GM18526 (cell line): Measurements from ENCODE around the gene SELENOV.

Experiments used
- POLR2A ChIP-seq: IDR thresholded peaks from 3 replicates; pipeline ENCODE4 v1.6.1; 2011; ENCODE audit not compliant: insufficient read length; ENCODE audit errors: extremely low read depth

SELENOV gene

DNA sequence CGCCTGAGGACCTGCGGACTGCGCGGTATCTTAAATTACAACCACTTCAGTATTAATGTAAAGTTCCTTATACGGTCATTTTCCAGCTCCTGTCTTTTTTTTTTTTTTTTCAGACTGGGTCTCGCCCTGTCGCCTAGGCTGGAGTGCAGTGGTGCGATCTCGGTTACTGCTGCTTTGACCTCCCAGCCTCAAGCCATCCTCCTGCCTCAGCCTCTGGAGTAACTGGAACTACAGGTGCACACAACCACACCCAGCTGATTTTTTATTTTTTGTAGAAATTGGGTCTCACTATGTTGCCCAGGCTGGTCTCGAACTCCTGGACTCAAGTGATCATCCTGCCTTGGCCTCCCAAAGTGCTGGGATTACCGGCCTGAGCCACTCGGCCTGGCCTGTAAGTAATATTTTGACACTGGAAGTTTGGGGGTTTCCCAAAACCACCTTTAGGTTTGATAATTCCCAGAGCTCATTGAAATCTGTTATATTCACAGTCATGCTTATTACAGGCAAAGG, 18.1 kb downstream of the SELENOV start:
- no peak for TF ChIP-seq POLR2A

DNA sequence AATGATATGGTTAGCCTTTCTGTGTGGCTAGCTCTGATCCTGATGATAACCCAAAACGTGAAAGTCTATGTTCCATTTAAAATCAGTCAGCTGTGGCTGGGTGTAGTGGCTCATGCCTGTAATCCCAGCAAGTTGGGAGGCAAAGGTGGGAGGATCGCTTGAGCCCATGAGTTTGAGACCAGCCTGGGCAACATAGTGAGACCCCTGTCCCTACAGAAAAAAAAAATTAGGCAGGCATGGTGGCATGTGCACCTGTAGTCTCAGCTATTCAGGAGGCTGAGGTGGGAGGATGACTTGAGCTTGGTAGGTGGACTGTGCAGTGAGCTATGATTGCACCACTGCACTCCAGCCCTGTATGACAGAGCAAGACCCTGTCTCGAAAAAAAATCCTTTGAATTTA, 18.9 kb downstream of the SELENOV start:
- no peak for TF ChIP-seq POLR2A

DNA sequence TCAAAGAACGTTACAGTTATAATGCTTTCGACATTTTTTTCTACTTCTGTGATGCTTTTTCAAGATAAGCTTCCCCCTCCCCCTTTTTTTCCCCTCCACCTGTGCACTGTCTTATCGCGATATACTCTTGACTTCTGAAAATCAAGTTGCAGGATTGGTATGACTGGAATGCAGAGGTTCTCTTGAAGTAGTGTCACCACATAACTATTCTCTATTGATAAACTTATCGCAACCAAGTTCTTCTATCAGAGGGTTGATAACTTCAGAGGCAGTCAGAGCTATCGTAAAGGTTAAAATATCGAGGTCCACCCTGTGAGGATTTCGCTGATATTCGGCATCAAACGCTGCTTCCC, 24.2 kb downstream of the SELENOV start:
- TF ChIP-seq POLR2A, result no peak

DNA sequence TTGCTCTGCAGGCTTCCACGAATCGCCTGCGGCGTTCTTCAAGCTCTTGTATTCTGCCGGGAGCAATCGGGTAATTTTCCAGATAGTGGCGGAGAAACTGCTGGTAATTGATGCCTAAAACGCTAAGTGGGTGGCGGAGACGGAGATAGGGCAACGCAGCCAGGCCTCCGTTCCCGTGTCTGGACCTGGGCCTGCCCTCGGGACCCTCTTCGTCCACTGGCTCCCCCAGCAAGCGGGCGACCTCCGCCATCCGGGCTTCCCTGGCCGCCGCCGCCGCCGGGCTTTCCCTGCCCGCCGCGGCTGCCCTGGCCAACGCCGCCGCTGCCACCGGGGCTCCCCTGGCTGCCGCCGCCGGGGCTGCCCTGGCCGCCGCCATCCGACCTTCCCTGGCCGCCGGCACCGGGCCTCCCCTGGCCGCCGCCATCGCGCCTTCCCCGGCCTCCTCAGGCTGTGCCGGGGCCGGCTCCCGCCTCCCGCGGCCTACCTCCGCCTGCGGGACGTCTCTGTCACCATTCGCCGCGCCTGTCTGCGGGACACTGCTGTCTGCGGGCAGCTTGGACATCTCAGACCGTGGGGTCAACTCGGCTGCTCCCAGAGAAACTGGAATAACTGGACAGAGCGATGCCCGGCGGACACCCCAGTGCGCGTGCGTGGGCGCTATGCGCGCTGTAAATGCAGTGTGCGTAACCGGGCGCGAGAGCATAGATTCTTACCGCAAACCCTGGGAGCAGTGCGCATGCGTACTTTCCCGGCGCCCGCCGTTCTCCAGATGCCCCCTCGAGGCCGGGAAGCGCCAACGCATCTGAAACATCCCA, 24.8 kb downstream of the SELENOV start, which contains the start of gene EID2:
TSS of gene EID2 (minus strand) at position 644 of the 815 bp plus-strand sequence. CDS start at position 562, 82 bp downstream.
- TF ChIP-seq POLR2A, result peak; percentile 80

DNA sequence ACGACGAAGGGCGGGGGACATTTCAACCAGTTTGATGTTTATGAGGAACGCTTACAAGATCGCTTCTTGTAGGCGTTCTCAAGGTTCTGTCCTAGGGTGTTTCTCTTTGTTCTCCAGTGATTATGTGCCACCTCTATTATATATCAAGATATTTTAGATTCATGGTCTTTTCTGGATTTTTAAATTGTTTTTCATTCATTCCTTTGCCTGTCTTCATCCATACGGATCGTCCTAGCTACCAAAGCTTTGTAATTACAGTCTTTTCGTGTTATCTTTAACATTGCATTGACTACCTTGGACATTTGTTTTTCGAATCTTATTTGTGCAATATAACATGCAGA, 25.4 kb downstream of the SELENOV start:
- TF ChIP-seq POLR2A, result no peak

DNA sequence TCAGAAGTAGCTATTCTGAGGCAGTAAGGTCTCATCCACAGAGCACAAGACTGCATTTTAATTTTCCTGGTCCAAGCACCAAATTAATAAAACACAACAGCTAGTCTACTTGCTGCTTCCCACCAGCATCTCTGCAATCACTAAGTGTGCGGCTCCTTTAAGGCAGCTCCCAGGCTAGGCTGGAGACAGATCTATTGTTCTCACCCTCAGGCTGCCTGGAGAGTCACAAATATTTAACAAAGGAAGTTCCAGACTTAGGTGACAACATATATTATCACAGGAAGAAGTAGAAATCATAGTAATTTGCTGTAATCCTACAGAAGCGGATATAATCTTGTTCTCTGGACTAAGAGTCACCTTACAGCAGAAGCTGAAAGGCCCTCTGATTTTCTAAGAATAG, 27.3 kb downstream of the SELENOV start:
- no peak for TF ChIP-seq POLR2A

DNA sequence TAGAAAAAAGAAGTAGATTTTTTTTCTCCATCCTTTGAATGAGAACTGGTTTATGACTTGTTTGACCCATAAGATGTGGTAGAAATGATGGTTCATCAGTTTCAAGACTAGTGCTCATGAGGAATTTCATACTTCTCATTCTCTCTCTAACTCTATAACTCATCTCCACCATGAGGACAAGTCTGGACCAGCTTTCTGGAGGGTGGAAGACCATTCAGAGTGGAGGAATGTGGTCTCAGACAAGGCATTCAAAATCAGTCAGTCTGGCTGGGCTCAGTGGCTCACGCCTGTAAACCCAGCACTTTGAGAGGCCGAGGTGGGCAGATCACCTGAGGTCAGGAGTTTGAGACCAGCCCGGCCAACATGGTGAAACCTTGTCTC, 28.5 kb downstream of the SELENOV start:
- TF ChIP-seq POLR2A, result no peak

DNA sequence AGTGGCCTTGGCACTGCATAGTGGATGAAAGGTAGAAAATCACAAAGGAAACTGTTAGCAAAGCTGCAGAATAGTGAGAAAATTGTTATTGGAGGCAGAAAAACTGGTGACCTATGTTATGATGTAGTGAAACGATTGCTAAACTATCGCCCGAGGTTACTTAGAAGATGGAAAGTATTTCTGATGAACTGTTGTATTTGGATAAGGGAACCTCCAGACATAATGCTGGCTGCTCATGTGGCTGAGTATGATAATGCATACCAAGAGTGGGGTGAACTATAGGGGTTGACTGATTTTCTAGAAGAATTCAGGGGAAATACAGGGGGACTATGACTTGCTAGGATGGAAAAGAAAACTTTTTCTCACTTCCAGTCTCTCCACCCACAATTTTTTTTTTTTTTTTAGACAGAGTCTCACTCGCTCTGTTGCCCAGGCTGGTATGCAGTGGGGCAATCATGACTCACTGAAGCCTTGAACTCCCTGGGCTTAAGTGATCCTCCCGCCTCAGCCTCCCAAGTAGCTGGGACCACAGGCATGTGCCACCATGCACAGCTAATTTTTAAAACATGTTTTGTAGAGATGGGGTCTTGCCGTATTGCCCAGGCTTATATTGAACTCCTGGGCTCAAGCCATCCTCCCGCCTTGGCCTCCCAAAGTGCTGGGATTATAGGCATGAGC, 29.4 kb downstream of the SELENOV start:
- no peak for TF ChIP-seq POLR2A

DNA sequence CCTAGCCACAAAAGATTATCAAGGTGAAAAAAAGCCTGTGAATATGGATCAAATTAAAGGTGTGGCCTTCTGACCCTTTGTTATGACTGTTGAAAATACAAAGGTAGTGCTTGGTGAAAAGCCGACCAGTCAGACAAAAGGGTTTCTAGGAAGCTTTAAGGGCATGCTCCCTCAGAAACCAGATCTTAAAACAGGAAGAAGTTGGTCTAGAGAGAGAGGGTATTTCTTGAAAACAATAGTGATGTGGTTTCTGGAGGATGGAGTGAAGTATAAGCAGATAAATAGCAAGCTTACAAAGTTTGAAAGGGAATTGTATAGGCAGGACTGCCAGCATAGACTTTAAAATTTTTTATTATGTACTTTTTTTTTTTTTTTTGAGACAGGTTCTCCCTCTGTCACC, 30.0 kb downstream of the SELENOV start:
- TF ChIP-seq POLR2A, result no peak

DNA sequence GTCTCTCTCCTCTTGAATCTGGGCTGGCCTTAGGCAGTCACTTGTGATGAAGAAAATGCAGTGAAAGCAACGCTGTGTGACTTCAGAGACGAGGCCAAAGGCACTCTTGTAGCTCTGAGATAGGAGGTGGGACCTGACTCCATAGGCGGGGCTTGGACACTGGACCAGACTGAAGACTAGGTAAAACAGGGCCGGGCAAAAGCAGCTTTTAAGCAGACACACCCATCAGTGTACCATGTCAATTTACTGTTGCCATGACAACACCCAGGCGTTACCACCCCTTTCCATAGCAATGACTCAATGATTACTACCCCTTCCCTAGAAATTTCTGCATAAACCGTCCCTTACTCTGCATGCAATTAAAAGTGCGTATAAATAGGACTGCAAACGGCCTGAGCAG, 31.7 kb downstream of the SELENOV start:
- no peak for TF ChIP-seq POLR2A

DNA sequence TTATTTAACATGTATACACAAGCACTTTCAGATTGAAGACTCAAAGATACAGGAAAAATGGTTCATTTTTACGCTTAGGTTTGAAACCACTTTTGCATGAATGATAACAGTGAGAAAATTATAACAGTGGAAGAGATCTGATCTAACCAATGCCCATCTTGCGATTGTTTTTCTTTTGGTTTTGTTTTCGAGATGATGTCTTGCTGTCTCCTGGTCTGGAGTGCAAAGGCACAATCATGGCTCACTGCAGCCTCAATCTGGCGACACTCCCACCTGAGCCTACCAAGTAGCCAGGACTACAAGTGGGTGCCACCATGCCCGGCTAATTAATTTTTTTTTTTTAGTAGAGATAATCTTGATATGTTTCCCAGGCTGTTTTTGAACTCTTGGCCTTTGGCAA, 35.3 kb downstream of the SELENOV start:
- TF ChIP-seq POLR2A, result no peak

DNA sequence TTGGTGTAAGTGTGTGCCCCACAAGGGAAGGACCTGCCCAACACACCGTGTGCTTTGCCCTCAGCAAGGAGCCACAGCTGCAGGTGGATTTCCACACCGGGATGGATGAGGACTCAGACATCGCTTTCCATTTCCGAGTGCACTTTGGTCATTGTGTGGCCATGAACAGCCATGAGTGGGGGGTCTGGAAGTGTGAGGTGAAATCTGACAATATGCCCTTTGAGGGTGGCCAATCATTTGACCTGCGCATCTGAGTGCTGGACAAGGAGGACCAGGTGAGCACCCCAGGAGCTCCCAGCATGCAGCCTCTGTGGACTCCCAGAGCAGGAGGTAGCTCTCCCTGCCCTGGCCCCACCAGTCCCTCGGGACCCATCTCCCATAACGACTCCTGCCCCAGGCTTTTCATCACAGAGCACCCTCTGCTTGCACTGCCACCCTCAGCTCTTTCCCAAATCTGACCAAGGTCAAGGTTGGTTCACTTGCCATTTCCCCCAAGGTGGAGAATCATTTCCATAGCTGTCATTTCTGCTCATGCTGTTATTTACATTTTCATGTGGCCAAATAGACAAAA, 38.2 kb downstream of the SELENOV start:
- TF ChIP-seq POLR2A, result no peak

DNA sequence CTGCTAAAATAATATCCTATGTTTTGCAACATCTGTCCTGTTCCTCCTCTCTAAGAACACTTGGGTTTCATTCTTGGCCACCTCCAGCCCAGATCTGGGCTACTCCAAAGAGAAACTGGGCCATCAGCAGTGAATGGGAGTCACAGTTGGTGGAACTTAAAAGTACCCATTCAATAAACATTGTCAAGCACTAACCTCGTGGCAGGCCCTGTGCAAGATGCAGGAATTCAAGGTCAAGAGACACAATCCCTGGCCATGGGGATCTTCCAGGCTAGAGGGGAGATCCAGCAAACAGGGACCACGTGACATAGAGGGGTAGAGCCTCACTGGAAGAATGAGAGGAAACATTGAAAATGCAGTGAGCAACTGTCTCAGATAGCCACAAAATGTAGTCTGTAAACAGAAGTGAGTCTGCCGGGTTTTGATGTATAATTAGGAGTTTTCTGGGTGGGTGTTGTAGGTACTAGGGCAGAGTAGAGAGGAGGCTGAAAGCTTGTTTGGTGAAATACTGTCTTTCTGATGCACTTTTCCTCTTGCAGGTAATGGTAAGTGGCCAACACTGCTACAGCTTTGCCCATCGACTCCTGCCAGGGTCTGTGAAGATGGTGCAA, 39.9 kb downstream of the SELENOV start:
- no peak for TF ChIP-seq POLR2A

DNA sequence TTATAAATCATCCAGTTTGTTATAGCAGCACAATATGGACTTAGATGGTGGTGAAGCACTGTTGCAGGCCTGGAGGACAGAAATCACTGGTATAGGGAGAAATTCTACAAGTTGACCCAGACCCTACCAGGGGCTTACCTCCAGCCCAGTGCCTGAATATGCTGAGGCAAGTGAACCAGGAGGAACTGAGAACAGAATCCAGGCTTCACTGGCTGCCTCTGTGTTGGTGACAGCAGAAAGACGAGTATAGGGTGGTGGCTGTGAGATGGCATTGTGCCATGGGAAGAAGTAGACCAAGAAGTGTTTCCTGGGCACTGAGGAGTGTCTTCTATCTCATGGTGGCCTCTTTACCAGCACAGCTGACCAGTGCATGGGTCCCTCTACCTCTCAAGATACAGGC, 40.9 kb downstream of the SELENOV start:
- TF ChIP-seq POLR2A, result no peak

DNA sequence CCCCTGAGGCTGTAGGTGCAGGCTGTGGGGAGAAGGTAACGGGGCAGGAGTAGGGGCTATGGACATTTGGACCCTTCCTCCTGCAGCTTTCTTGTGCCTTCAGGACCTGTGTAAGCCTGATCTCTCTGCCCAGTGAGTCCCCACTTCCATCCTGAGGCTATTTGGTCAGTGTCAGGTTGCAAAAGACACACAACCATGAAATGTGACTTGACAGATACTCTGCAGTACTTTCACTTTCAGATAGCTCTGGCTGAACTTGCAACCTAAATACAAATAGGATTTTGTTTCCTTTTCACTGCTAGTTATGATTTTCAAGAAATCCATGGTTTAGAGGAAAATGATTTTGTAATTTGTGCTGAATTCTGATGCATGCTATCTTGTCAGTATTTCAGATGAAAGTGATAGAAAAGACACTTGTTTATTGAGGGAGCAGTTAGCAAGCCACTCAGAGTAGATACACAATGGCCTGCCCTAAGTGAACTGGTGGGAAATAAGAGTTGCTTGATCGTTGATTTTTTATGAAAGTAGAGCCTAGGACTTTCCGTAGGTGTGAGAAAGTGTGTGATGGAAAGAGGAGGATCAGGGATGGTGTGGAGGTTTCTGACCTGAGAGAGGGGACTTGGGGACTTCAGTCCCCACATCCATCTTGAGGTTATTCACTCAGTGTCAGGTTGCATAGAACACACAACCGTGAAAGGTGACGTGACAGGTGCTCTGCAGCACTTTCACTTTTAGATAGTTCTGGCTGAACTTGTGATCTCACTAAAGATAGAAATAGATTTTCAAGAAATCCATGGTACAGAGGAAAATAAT, 43.1 kb downstream of the SELENOV start:
- TF ChIP-seq POLR2A, result no peak

DNA sequence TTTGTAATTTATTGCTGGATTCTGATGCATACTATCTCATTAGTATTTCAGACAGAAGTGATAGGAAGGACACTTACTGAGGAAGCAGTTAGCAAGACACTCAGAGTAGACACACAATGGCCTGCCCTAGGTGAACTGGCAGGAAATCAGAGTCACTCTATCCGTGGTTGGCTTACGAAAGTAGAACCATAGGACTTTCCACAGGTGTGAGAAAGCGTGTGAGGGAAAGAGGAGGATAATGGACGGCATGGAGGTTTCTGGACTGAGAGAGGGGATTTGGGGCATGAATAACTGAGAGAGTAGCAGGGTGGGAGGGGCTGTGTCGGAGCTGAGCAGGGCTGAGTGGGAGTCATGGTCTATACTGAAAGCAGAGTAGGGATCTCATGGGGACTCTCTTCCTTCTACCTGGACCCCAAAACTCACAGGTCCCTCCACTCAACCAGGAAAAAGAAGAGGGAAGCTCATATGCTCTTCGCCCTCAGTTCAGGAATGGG, 43.7 kb downstream of the SELENOV start:
- no peak for TF ChIP-seq POLR2A
